Sigmoid colon (tissue), 4 donors: ENCODE measurements around the gene SLC38A3.

Experiments
- POLR2AphosphoS5 ChIP-seq, 4 donors: sonication (generic); formaldehyde crosslinking; IDR thresholded peaks; one replicate each; pipeline ENCODE4 v1.6.1; 2017; ENCODE audit warnings: antibody characterized with exemption in 4 of 4
- TF ChIP-seq, protein P1 (sequence below), 4 experiments: fragments of 450-650 bp in 3 of 4; fragments of 200-600 bp in 1 of 4; IDR thresholded peaks; one replicate each; pipeline ENCODE4 v1.5.1; 2016 to 2019; ENCODE audit warnings: antibody characterized with exemption in 4 of 4, mild to moderate bottlenecking in 3 of 4, moderate library complexity in 2 of 4

DNA sequence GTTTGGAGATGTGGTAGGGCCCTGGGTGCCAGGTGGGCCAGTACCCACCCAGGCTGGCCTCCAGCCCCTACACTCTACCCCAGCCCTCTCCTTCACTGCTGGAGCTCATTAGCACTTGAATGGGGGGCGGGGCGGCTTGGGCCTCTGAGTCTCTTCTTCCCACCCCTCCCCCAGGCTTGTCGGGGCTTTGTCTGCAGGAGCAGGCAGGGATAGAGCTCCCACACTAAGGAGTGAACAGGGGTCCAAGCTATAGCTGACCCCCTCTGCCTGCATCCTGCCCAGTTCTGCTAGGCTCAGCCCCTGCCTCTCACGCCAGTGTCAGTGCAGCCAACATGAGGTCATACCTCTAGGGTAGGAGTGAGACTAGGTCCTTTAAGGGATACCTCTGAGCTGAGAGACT is 36.1 kb downstream of the SLC38A3 start:
- no peak for TF ChIP-seq POLR2AphosphoS5 (IDR thresholded peaks at IDR 0.05)
- TF ChIP-seq, protein P1, sequence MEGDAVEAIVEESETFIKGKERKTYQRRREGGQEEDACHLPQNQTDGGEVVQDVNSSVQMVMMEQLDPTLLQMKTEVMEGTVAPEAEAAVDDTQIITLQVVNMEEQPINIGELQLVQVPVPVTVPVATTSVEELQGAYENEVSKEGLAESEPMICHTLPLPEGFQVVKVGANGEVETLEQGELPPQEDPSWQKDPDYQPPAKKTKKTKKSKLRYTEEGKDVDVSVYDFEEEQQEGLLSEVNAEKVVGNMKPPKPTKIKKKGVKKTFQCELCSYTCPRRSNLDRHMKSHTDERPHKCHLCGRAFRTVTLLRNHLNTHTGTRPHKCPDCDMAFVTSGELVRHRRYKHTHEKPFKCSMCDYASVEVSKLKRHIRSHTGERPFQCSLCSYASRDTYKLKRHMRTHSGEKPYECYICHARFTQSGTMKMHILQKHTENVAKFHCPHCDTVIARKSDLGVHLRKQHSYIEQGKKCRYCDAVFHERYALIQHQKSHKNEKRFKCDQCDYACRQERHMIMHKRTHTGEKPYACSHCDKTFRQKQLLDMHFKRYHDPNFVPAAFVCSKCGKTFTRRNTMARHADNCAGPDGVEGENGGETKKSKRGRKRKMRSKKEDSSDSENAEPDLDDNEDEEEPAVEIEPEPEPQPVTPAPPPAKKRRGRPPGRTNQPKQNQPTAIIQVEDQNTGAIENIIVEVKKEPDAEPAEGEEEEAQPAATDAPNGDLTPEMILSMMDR (IDR thresholded peaks at IDR 0.05) = no peak
